Gastroesophageal sphincter (tissue), 4 donors: ENCODE results near the gene GPRC5D. TPM values are rescaled to one million over a fixed set of nuclear protein-coding genes. Genes with fewer than 3 reads are reported as not detected.
A peak's percentile ranks its signal among the peaks of the same experiment; 100 is the strongest.

Experiments
- ATAC-seq: fragments of 150-250 bp; one replicate; pipeline ENCODE4 v1.9.1; 2016; ENCODE audit warnings: mild to moderate bottlenecking, moderate library complexity
- H3K27ac ChIP-seq, 4 donors: fragments of 200-600 bp; sonication (generic) in 3 of 4; 1 replicate in 3 of 4; 2 replicates in 1 of 4; pipeline ENCODE4 v1.5.1; 2016 to 2019
- H3K27me3 ChIP-seq: fragments of 200-600 bp; sonication (generic); one replicate; pipeline ENCODE4 v1.5.1; 2019
- H3K36me3 ChIP-seq, 2 donors: fragments of 200-600 bp; sonication (generic); one replicate each; pipeline ENCODE4 v1.5.1; 2019; ENCODE audit warnings: control low read depth in 1 of 2
- H3K4me1 ChIP-seq, 3 donors: fragments of 200-600 bp; sonication (generic); 1 replicate in 2 of 3; 2 replicates in 1 of 3; pipeline ENCODE4 v1.5.1; 2016 to 2019; ENCODE audit warnings: control low read depth in 2 of 3
- H3K4me3 ChIP-seq, 2 donors: fragments of 200-600 bp; sonication (generic); one replicate each; pipeline ENCODE4 v1.5.1; 2019; ENCODE audit warnings: mild to moderate bottlenecking in 1 of 2, moderate library complexity in 1 of 2
- H3K9me3 ChIP-seq, 3 donors: fragments of 200-600 bp; sonication (generic); one replicate each; pipeline ENCODE4 v1.5.1; 2017 to 2019; ENCODE audit warnings: control low read depth in 2 of 3
- CTCF ChIP-seq, 4 experiments: fragments of 200-600 bp in 2 of 4; fragments of 450-650 bp in 2 of 4; sonication (generic) in 1 of 4; IDR thresholded peaks; one replicate each; pipeline ENCODE4 v1.5.1; 2017 to 2019; ENCODE audit warnings: antibody characterized with exemption in 4 of 4, mild to moderate bottlenecking in 2 of 4, moderate library complexity in 2 of 4
- EP300 ChIP-seq: sonication (generic); formaldehyde crosslinking; IDR thresholded peaks from one replicate; pipeline ENCODE4 v1.6.1; 2017; ENCODE audit warnings: antibody characterized with exemption, mild to moderate bottlenecking
- POLR2A ChIP-seq, 2 donors: fragments of 450-650 bp; IDR thresholded peaks; one replicate each; pipeline ENCODE4 v1.6.1; 2017; ENCODE audit warnings: antibody characterized with exemption in 2 of 2, mild to moderate bottlenecking in 2 of 2, moderate library complexity in 1 of 2
- POLR2AphosphoS5 ChIP-seq: sonication (generic); formaldehyde crosslinking; IDR thresholded peaks from one replicate; pipeline ENCODE4 v1.6.1; 2017; ENCODE audit warnings: antibody characterized with exemption
- WGBS, 2 donors: methylation state at CpG; one replicate each; pipeline ENCODE4 v1.1.5; 2018; ENCODE audit warnings: low coverage in 1 of 2; 5-methylcytosine and 5-hydroxymethylcytosine counted together
- total RNA-seq, 4 donors: library from RNA; depleted of rRNA; stranded (reverse); fragments of >200 nt; gene quantifications; one replicate each; pipeline ENCODE4 v1.1.0, GENCODE V29; 2016

Gene GPRC5D
- total RNA-seq = not detected

GRCh38 chr12:12952036-12952435, at the start of gene GPRC5D:
Gene GPRC5D, minus strand, starts transcription at chr12:12952170. Its CDS starts 1,786 bp downstream, at chr12:12950384.
- H3K4me3 ChIP-seq = no peak within 1 kb of the TSS
- no peak within 1 kb of the TSS for H3K27ac ChIP-seq
- no peaks in the 10 kb centered on the region for H3K4me1 ChIP-seq
- no peak for ATAC-seq
- WGBS, 2 donors = 91 to 100% methylated on average over 4 to 6 of the region's 6 CpGs
- H3K27me3 ChIP-seq = no peaks in the 10 kb centered on the region
- no peaks in the 10 kb centered on the region for H3K9me3 ChIP-seq
- TF ChIP-seq CTCF (IDR thresholded peaks at IDR 0.05) (no peak), POLR2AphosphoS5 (no peak), EP300 (no peak), POLR2A (IDR thresholded peaks at IDR 0.05) (no peak)
- H3K36me3 ChIP-seq = no peaks in the 10 kb centered on the region

- Histone ChIP-seq H3K36me3 (no peaks in the 10 kb centered on the region), H3K4me1 (peaks cover 0 to 44% (median 9%) of the 10 kb centered on the region in 3 donors), H3K27me3 (no peaks in the 10 kb centered on the region), H3K9me3 (no peaks in the 10 kb centered on the region), H3K4me3 (peak overlapping the region; percentile 62 to 85), H3K27ac (peak overlapping the region; percentile 74 to 98 (median 94))
- 29 to 80% methylated on average over 5 to 12 of the region's 16 CpGs for WGBS, 2 donors
- no peak for ATAC-seq
- TF ChIP-seq CTCF (IDR thresholded peaks at IDR 0.05) = no peak
- no peak for TF ChIP-seq EP300
- TF ChIP-seq POLR2AphosphoS5 = no peak
- no peak for TF ChIP-seq POLR2A (IDR thresholded peaks at IDR 0.05)
Observed at GRCh38 chr12:13001775-13002040, 49.7 kb upstream of the GPRC5D start.

- H3K4me1 ChIP-seq = peaks cover 0 to 45% (median 9%) of the 10 kb centered on the region in 3 donors
- peak overlapping the region; percentile 74 to 98 (median 94) for H3K27ac ChIP-seq
- TF ChIP-seq EP300 = no peak
- TF ChIP-seq POLR2A (IDR thresholded peaks at IDR 0.05) = no peak
- peak in 3 of 4 experiments; percentile 6 to 71 (median 35) for TF ChIP-seq CTCF (IDR thresholded peaks at IDR 0.05)
- no peak for TF ChIP-seq POLR2AphosphoS5
- H3K27me3 ChIP-seq = no peaks in the 10 kb centered on the region
- no peaks in the 10 kb centered on the region for H3K9me3 ChIP-seq
- peak; percentile 34 for ATAC-seq
- H3K4me3 ChIP-seq = peak overlapping the region; percentile 62 to 85
- 0% methylated on average over 5 to 10 of the region's 82 CpGs for WGBS, 2 donors
- H3K36me3 ChIP-seq = no peaks in the 10 kb centered on the region
Observed at GRCh38 chr12:13000925-13001774, 49.2 kb upstream of the GPRC5D start.

- Histone ChIP-seq H3K36me3 (no peaks in the 10 kb centered on the region), H3K27me3 (no peaks in the 10 kb centered on the region), H3K4me3 (peak overlapping the region; percentile 62 to 85), H3K9me3 (no peaks in the 10 kb centered on the region), H3K4me1 (peaks cover 0 to 45% (median 9%) of the 10 kb centered on the region in 3 donors), H3K27ac (peak overlapping the region; percentile 74 to 98 (median 94))
- TF ChIP-seq POLR2AphosphoS5 (no peak), POLR2A (IDR thresholded peaks at IDR 0.05) (no peak), CTCF (IDR thresholded peaks at IDR 0.05) (no peak), EP300 (no peak)
- 0 to 3% methylated on average over 1 to 8 of the region's 16 CpGs for WGBS, 2 donors
- peak; percentile 44 for ATAC-seq
Observed at GRCh38 chr12:13000616-13000924, 48.6 kb upstream of the GPRC5D start.
